Keratinocyte (primary cell): ENCODE measurements around the gene SS18. TPM values are rescaled to one million over a fixed set of nuclear protein-coding genes. Genes with fewer than 3 reads are reported as not detected.

Source experiments
- DNase-seq: peaks from one replicate; pipeline ENCODE4 v3.0.0-alpha.2; 2011; ENCODE audit warnings: low read depth, missing footprints, low spot score
- FAIRE-seq: peaks from 2 replicates; lab custom pipeline; 2011; peaks lifted over from hg19 to GRCh38; lab: Jason Lieb, UNC
- H2AFZ ChIP-seq: 2 replicates; pipeline ENCODE4 v1.6.0; 2012; ENCODE audit warnings: low read length, control low read depth, inconsistent platforms; ENCODE audit not compliant: control insufficient read depth
- H3K27ac ChIP-seq: 2 replicates; pipeline ENCODE4 v1.5.1; 2011; ENCODE audit warnings: low read length; ENCODE audit not compliant: control insufficient read depth, insufficient read depth
- H3K27me3 ChIP-seq: 3 replicates; pipeline ENCODE4 v1.6.0; 2011; ENCODE audit warnings: low read length; ENCODE audit not compliant: control insufficient read depth, insufficient read depth; ENCODE audit errors: extremely low read depth
- H3K36me3 ChIP-seq, 2 experiments: 2 replicates in 1 of 2; 3 replicates in 1 of 2; pipeline ENCODE4 v1.5.1; 2011; ENCODE audit warnings: low read length in 2 of 2, mild to moderate bottlenecking in 1 of 2; ENCODE audit not compliant: control insufficient read depth in 2 of 2, insufficient read depth in 2 of 2; ENCODE audit errors: extremely low read depth in 1 of 2
- H3K4me1 ChIP-seq: 3 replicates; pipeline ENCODE4 v1.5.1; 2011; ENCODE audit warnings: low read length; ENCODE audit not compliant: control insufficient read depth, insufficient read depth; ENCODE audit errors: extremely low read depth
- H3K4me2 ChIP-seq: 3 replicates; pipeline ENCODE4 v1.6.0; 2011; ENCODE audit warnings: low read depth, low read length; ENCODE audit not compliant: control insufficient read depth, insufficient read depth; ENCODE audit errors: extremely low read depth
- H3K4me3 ChIP-seq, 3 experiments: fragments of 200-600 bp in 1 of 3; sonication (generic) in 1 of 3; 2 replicates in 2 of 3; 3 replicates in 1 of 3; pipeline ENCODE4 v1.5.1; 2011 to 2016; ENCODE audit warnings: low read length in 3 of 3, mild to moderate bottlenecking in 3 of 3, control low read depth in 2 of 3, inconsistent platforms in 1 of 3, low read depth in 1 of 3, mixed read lengths in 1 of 3, mixed run types in 1 of 3, moderate library complexity in 1 of 3; ENCODE audit not compliant: control insufficient read depth in 2 of 3, insufficient read depth in 2 of 3; ENCODE audit errors: extremely low read depth in 1 of 3
- H3K79me2 ChIP-seq: 2 replicates; pipeline ENCODE4 v1.6.0; 2012; ENCODE audit warnings: low read length; ENCODE audit not compliant: control insufficient read depth, insufficient read depth
- H3K9ac ChIP-seq: 3 replicates; pipeline ENCODE4 v1.6.0; 2011; ENCODE audit warnings: low read length; ENCODE audit not compliant: control insufficient read depth, insufficient read depth; ENCODE audit errors: extremely low read depth
- H3K9me1 ChIP-seq: 3 replicates; pipeline ENCODE4 v1.6.0; 2011; ENCODE audit warnings: low read length; ENCODE audit not compliant: control insufficient read depth, insufficient read depth; ENCODE audit errors: extremely low read depth
- H3K9me3 ChIP-seq: 2 replicates; pipeline ENCODE4 v1.5.1; 2012; ENCODE audit warnings: low read depth, low read length; ENCODE audit not compliant: control insufficient read depth
- H4K20me1 ChIP-seq: 3 replicates; pipeline ENCODE4 v1.6.0; 2011; ENCODE audit warnings: low read length; ENCODE audit not compliant: control insufficient read depth, insufficient read depth; ENCODE audit errors: extremely low read depth
- CTCF ChIP-seq, 3 experiments: IDR thresholded peaks in 1 of 3; conservative IDR thresholded peaks in 1 of 3; optimal IDR thresholded peaks in 1 of 3; 2 replicates in 2 of 3; 3 replicates in 1 of 3; pipeline versions ENCODE3 to v1.5.1; 2011; ENCODE audit warnings: low read length in 3 of 3, mild to moderate bottlenecking in 3 of 3, moderate library complexity in 2 of 3, control low read depth in 1 of 3, inconsistent platforms in 1 of 3; ENCODE audit not compliant: insufficient read depth in 2 of 3; ENCODE audit errors: extremely low read depth in 1 of 3
- EZH2 ChIP-seq: IDR thresholded peaks from one replicate; pipeline ENCODE4 v1.6.1; 2012; ENCODE audit warnings: inconsistent platforms, mild to moderate bottlenecking, low read length, moderate library complexity
- dilution Hi-C: fragments of 300-500 bp; cut with MboI; formaldehyde crosslinking; loops from one replicate; pipeline ENCODE4 v1.7.0; 2020; ENCODE audit warnings: low sequenced_read_pairs; ENCODE audit not compliant: extremely low pct_ligation_motif_present
- polyA plus RNA-seq, 5 experiments: library from polyadenylated mRNA; depleted of rRNA in 3 of 5; stranded (reverse) in 3 of 5; stranded (forward) in 1 of 5; unstranded in 1 of 5; fragments of >200 nt; gene quantifications; 1 replicate in 1 of 5; 2 replicates in 3 of 5; 3 replicates in 1 of 5; pipeline versions ENCODE4 v1.2.1 to v1.2.3, GENCODE V29; 2011 to 2012; ENCODE audit warnings: missing spikeins in 2 of 5, low read depth in 1 of 5, low replicate concordance in 1 of 5

SS18 gene
- polyA plus RNA-seq, 1 donor (not counting 4 experiments of a cell fraction or from before 2014, with no cell fraction given) = 140 TPM

GRCh38 chr18:26086959-26087358, 3.5 kb downstream of the SS18 start:
- Histone ChIP-seq H3K9me3 (no peaks in the 10 kb centered on the region), H2AFZ (no peak overlapping the region), H3K4me1 (peaks cover 8% of the 10 kb centered on the region), H4K20me1 (no peaks in the 10 kb centered on the region), H3K27ac (no peak overlapping the region), H3K4me2 (no peak overlapping the region), H3K36me3 (peaks cover 9 to 25% of the 10 kb centered on the region in 2 experiments), H3K9me1 (no peaks in the 10 kb centered on the region), H3K79me2 (peaks cover 77% of the 10 kb centered on the region), H3K9ac (no peak overlapping the region), H3K4me3 (no peak overlapping the region), H3K27me3 (no peaks in the 10 kb centered on the region)
- FAIRE-seq = no peak
- DNase-seq = no peak
- dilution Hi-C loops = no loop called here
- no peak for TF ChIP-seq EZH2
- no peak for TF ChIP-seq CTCF (optimal IDR thresholded peaks at IDR 0.05 in 1 of 3, IDR thresholded peaks at IDR 0.05 in 1 of 3, conservative IDR thresholded peaks at IDR 0.05 in 1 of 3; ENCODE audit: extremely low read depth in 1 of 3, insufficient read depth in 2 of 3, low read length in 3 of 3)

- Histone ChIP-seq H3K36me3 (peaks cover 11 to 28% of the 10 kb centered on the region in 2 experiments), H3K9ac (no peak overlapping the region), H3K27me3 (no peaks in the 10 kb centered on the region), H3K79me2 (peaks cover 91% of the 10 kb centered on the region), H3K4me3 (no peak overlapping the region), H3K9me3 (no peaks in the 10 kb centered on the region), H3K4me2 (no peak overlapping the region), H3K9me1 (no peaks in the 10 kb centered on the region), H3K4me1 (peaks cover 3% of the 10 kb centered on the region), H2AFZ (no peak overlapping the region), H3K27ac (no peak overlapping the region), H4K20me1 (no peaks in the 10 kb centered on the region)
- no peak for DNase-seq
- dilution Hi-C loops = no loop called here
- no peak for FAIRE-seq
- TF ChIP-seq EZH2 (no peak), CTCF (optimal IDR thresholded peaks at IDR 0.05 in 1 of 3, IDR thresholded peaks at IDR 0.05 in 1 of 3, conservative IDR thresholded peaks at IDR 0.05 in 1 of 3; ENCODE audit: extremely low read depth in 1 of 3, insufficient read depth in 2 of 3, low read length in 3 of 3) (no peak)
These were observed 5.4 kb downstream of the SS18 start for GRCh38 chr18:26085056-26085455.
